Measurements from ENCODE around the gene CERCAM. TPM values are rescaled to one million over a fixed set of nuclear protein-coding genes. Genes with fewer than 3 reads are reported as not detected.

CERCAM gene
- total RNA-seq, 1 experiment from 2014 or later, result 2.3 TPM

DNA sequence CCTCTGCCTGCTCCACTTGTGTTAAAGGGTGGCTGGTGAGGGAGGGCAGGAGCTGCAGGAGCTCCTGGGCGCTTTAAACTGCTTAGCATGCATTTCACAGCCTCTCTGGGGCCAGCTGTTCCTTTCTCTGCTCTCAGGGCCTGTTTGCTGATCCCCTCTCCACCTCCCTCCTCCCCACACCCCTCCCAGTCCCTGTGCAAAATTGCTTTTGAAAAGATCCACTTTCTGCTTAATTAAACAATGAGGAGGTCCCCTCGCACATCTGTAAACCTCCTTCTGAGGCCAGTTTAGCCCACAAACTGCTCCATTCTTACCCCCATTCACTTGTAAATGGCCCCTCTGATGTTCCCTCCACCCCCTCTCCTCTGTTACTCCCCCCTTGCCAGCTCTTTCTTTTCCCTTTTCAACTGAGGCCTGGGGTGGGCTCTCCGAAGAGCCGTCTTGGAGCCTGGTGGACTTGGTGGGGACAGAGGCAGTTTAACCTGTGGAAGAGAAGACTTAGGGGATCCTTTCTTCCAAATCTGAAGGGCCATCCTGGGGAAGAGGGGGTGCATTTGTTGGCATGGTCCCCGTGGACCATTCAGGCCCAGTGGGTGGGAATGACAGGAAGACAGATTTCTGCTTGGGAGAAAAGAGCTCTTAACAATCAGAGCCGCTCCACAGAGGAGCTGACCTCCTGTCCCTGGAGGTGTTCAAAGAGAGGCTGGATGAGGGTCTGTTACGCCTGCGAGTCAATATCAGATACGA, 37.5 kb upstream of the CERCAM start:
- POLR2A ChIA-PET, result interaction anchor here (0.6 to 3.5 kb wide), 2 partner anchors 12 to 447 kb away, joined by 4 to 23 read pairs; partner anchors contain the start of genes SPOUT1 and URM1
- no TSS peak for BruUV-seq (replicated peaks)
- H3K4me3 Mint-ChIP-seq (ENCODE audit: unreplicated experiment), result no peak overlapping the region

DNA sequence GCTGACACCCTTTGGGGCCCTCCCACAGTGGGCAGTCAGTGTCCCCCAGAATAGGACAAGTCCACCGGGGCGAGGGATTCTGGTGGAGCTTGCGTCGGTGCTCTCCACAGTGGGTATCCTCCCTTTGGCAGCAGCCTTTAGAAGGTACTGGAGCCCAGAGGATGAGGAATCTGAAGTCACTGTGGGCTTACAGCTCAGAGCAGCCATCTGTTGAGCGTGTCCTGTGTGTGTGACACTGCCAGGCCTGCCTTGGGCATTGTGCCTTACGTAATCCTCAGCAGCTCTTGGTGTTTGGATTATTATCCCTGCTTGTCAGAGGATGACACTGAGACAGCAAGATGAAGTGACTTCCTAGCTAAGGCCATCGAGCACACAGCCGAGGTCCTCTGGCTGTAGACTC, 36.9 kb upstream of the CERCAM start:
- CTCF ChIA-PET, result interaction anchor here (0.6 to 1.4 kb wide), 3 partner anchors 27 to 253 kb away, joined by 3 to 6 read pairs (median 3); no protein-coding TSS in a partner anchor
- BruUV-seq (replicated peaks), result no TSS peak
- no peaks in the 10 kb centered on the region for H3K4me1 Mint-ChIP-seq (ENCODE audit: insufficient read depth, unreplicated experiment)
- no peak overlapping the region for H3K4me3 Mint-ChIP-seq (ENCODE audit: unreplicated experiment)
- H3K9me3 Mint-ChIP-seq (ENCODE audit: unreplicated experiment), result no peaks in the 10 kb centered on the region
- no peak for DNase-seq (ENCODE audit: unreplicated experiment)
- H3K36me3 Mint-ChIP-seq (ENCODE audit: insufficient read depth, unreplicated experiment), result peaks cover 38% of the 10 kb centered on the region
- no peaks in the 10 kb centered on the region for H3K27me3 Mint-ChIP-seq (ENCODE audit: insufficient read depth, unreplicated experiment)
- TF ChIP-seq, protein P1, sequence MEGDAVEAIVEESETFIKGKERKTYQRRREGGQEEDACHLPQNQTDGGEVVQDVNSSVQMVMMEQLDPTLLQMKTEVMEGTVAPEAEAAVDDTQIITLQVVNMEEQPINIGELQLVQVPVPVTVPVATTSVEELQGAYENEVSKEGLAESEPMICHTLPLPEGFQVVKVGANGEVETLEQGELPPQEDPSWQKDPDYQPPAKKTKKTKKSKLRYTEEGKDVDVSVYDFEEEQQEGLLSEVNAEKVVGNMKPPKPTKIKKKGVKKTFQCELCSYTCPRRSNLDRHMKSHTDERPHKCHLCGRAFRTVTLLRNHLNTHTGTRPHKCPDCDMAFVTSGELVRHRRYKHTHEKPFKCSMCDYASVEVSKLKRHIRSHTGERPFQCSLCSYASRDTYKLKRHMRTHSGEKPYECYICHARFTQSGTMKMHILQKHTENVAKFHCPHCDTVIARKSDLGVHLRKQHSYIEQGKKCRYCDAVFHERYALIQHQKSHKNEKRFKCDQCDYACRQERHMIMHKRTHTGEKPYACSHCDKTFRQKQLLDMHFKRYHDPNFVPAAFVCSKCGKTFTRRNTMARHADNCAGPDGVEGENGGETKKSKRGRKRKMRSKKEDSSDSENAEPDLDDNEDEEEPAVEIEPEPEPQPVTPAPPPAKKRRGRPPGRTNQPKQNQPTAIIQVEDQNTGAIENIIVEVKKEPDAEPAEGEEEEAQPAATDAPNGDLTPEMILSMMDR (IDR thresholded peaks at IDR 0.05; ENCODE audit: unreplicated experiment), result no peak
- POLR2A ChIA-PET, result interaction anchor here (3.5 kb wide), 1 partner anchor 12 kb away, joined by 23 read pairs; the partner anchor contains the start of gene URM1
- no peak overlapping the region for H3K27ac Mint-ChIP-seq (ENCODE audit: low read depth, unreplicated experiment)
- intact Hi-C loops (cut with micrococcal nuclease), result no loop called here

More for the DNA sequence above, 37.5 kb upstream of the CERCAM start:
- Mint-ChIP-seq H3K27me3 (ENCODE audit: insufficient read depth, unreplicated experiment) (no peaks in the 10 kb centered on the region), H3K36me3 (ENCODE audit: insufficient read depth, unreplicated experiment) (peaks cover 42% of the 10 kb centered on the region), H3K4me1 (ENCODE audit: insufficient read depth, unreplicated experiment) (no peaks in the 10 kb centered on the region), H3K27ac (ENCODE audit: low read depth, unreplicated experiment) (no peak overlapping the region), H3K9me3 (ENCODE audit: unreplicated experiment) (no peaks in the 10 kb centered on the region)
- TF ChIP-seq, protein P1 (IDR thresholded peaks at IDR 0.05; ENCODE audit: unreplicated experiment), result no peak
- CTCF ChIA-PET, result interaction anchor here (0.6 to 1.4 kb wide), 3 partner anchors 36 to 254 kb away, joined by 3 to 6 read pairs (median 3); no protein-coding TSS in a partner anchor
- no peak for DNase-seq (ENCODE audit: unreplicated experiment)
- intact Hi-C loops (cut with micrococcal nuclease), result no loop called here

DNA sequence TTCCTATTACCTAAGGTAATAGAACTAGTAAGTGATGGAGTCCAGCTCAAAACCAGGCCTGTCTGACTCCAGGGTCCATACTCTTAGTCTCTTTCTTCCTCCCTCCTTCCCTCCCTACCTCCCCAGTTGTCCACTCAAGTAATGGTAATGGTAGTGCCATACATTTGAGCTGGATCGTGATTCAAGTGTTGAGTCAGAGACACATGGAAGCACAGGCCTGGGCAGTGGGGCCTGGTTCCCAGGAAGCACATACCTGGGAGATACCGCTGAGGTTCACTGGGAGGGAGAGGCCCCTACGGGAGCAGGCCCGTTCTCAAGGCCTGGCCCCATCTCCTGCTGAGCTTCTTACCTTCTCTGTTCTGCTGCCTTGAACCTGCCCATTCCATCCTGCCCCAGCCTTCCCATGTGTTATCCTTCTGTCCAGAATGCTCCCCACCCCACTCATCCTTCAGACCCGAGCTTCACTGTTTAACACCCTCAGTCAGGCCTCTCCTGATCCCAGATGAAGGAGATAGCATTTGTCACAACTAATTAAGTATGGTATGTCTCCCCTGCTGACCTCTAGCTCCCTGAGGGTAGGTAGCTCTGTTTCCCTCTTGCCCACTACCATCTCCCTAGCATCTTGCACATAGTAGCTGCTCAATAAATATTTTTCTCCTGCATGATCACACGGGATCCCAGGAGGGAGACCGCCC, 35.7 kb upstream of the CERCAM start:
- BruUV-seq (replicated peaks), result no TSS peak
- ChIA-PET CTCF (interaction anchor here (0.6 to 1.4 kb wide), 2 partner anchors 35 to 44 kb away, joined by 3 to 6 read pairs; no protein-coding TSS in a partner anchor), POLR2A (interaction anchor here (0.7 to 3.5 kb wide), 2 partner anchors 13 to 251 kb away, joined by 3 to 23 read pairs; partner anchors contain the start of gene URM1)
- H3K9me3 Mint-ChIP-seq (ENCODE audit: unreplicated experiment), result no peaks in the 10 kb centered on the region
- TF ChIP-seq, protein P1 (IDR thresholded peaks at IDR 0.05; ENCODE audit: unreplicated experiment), result no peak
- H3K4me3 Mint-ChIP-seq (ENCODE audit: unreplicated experiment), result no peak overlapping the region
- no peak overlapping the region for H3K27ac Mint-ChIP-seq (ENCODE audit: low read depth, unreplicated experiment)
- no peaks in the 10 kb centered on the region for H3K27me3 Mint-ChIP-seq (ENCODE audit: insufficient read depth, unreplicated experiment)
- no peak for DNase-seq (ENCODE audit: unreplicated experiment)
- H3K4me1 Mint-ChIP-seq (ENCODE audit: insufficient read depth, unreplicated experiment), result no peaks in the 10 kb centered on the region
- intact Hi-C loops (cut with micrococcal nuclease), result no loop called here
- peaks cover 37% of the 10 kb centered on the region for H3K36me3 Mint-ChIP-seq (ENCODE audit: insufficient read depth, unreplicated experiment)
